ENCODE data around the gene SEL1L3.

GRCh38 chr4:25750874-25751273, 111.9 kb downstream of the SEL1L3 start:
- TF ChIP-seq, protein P1, sequence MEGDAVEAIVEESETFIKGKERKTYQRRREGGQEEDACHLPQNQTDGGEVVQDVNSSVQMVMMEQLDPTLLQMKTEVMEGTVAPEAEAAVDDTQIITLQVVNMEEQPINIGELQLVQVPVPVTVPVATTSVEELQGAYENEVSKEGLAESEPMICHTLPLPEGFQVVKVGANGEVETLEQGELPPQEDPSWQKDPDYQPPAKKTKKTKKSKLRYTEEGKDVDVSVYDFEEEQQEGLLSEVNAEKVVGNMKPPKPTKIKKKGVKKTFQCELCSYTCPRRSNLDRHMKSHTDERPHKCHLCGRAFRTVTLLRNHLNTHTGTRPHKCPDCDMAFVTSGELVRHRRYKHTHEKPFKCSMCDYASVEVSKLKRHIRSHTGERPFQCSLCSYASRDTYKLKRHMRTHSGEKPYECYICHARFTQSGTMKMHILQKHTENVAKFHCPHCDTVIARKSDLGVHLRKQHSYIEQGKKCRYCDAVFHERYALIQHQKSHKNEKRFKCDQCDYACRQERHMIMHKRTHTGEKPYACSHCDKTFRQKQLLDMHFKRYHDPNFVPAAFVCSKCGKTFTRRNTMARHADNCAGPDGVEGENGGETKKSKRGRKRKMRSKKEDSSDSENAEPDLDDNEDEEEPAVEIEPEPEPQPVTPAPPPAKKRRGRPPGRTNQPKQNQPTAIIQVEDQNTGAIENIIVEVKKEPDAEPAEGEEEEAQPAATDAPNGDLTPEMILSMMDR (IDR thresholded peaks at IDR 0.05; ENCODE audit: low read depth, low read length) = no peak
- no peak for TF ChIP-seq EZH2phosphoT487 (IDR thresholded peaks at IDR 0.05; ENCODE audit: low read depth)
